ENCODE data around the gene FLRT2. TPM values are rescaled to one million over a fixed set of nuclear protein-coding genes. Genes with fewer than 3 reads are reported as not detected.

The FLRT2 gene
- polyA plus RNA-seq, 1 experiment, result 20.8 TPM

DNA sequence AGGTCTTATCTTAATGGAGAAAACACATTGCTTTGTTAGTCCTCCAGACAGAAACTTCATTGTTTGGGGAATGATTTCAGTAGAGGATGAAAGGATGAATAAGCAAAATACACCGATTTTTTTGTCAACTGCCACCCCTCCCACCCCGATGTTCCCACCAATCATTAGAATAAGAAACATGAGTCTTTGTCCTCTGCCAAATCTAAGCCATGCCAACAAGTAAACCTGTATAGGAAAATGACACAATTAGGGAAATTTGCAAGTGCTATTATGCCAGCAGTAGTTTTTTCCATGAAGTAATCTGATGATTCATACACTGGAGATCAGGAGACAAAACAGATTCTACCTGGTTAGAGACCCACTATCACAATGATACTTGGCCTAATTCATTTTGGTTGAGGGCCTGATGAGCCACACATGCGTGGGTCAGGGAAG is 35.9 kb downstream of the FLRT2 start:
- TF ChIP-seq, protein P1, sequence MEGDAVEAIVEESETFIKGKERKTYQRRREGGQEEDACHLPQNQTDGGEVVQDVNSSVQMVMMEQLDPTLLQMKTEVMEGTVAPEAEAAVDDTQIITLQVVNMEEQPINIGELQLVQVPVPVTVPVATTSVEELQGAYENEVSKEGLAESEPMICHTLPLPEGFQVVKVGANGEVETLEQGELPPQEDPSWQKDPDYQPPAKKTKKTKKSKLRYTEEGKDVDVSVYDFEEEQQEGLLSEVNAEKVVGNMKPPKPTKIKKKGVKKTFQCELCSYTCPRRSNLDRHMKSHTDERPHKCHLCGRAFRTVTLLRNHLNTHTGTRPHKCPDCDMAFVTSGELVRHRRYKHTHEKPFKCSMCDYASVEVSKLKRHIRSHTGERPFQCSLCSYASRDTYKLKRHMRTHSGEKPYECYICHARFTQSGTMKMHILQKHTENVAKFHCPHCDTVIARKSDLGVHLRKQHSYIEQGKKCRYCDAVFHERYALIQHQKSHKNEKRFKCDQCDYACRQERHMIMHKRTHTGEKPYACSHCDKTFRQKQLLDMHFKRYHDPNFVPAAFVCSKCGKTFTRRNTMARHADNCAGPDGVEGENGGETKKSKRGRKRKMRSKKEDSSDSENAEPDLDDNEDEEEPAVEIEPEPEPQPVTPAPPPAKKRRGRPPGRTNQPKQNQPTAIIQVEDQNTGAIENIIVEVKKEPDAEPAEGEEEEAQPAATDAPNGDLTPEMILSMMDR (IDR thresholded peaks at IDR 0.05; ENCODE audit: low read depth, low read length), result no peak
- Histone ChIP-seq H3K27ac (ENCODE audit: low read depth, low read length) (peak overlapping the region; percentile 84), H3K4me3 (ENCODE audit: low read depth, low read length) (no peak overlapping the region), H3K27me3 (ENCODE audit: control insufficient read depth, insufficient read depth, low read length) (no peaks in the 10 kb centered on the region), H3K9me3 (ENCODE audit: control insufficient read depth, insufficient read depth, low read length) (no peaks in the 10 kb centered on the region)
- DNase-seq (ENCODE audit: low read depth, low spot score), result no peak
- CTCF ChIA-PET, result no interaction called here
- POLR2A ChIA-PET, result interaction anchor here (0.7 to 1.7 kb wide), 2 partner anchors 33 to 72 kb away, joined by 3 to 8 read pairs; no protein-coding TSS in a partner anchor

DNA sequence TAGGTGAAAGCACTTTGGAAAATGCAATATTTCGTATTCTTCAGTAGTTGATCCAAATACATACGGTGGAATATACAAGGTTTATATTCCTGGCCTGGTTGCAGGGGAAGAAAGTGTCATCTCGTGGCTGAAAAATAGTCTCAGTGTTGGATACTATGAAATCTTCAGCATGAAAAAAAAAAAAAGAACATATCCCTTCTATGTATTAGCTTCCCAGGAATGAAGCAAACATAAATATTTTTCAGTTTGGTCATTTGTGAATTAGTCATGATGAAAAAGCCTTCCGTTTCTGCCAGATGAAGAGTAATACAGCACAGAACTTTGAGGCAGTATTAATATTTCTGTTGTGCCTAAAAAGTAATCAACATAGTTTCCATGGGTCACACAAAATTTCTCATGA is 36.7 kb downstream of the FLRT2 start:
- TF ChIP-seq, protein P1 (IDR thresholded peaks at IDR 0.05; ENCODE audit: low read depth, low read length), result no peak
- Histone ChIP-seq H3K4me3 (ENCODE audit: low read depth, low read length) (no peak overlapping the region), H3K27me3 (ENCODE audit: control insufficient read depth, insufficient read depth, low read length) (no peaks in the 10 kb centered on the region), H3K9me3 (ENCODE audit: control insufficient read depth, insufficient read depth, low read length) (no peaks in the 10 kb centered on the region), H3K27ac (ENCODE audit: low read depth, low read length) (no peak overlapping the region)
- ChIA-PET CTCF (no interaction called here), POLR2A (interaction anchor here (0.6 to 1.7 kb wide), 4 partner anchors 21 to 1130 kb away, joined by 3 to 8 read pairs (median 3); no protein-coding TSS in a partner anchor)
- peak; percentile 53 for DNase-seq (ENCODE audit: low read depth, low spot score)

DNA sequence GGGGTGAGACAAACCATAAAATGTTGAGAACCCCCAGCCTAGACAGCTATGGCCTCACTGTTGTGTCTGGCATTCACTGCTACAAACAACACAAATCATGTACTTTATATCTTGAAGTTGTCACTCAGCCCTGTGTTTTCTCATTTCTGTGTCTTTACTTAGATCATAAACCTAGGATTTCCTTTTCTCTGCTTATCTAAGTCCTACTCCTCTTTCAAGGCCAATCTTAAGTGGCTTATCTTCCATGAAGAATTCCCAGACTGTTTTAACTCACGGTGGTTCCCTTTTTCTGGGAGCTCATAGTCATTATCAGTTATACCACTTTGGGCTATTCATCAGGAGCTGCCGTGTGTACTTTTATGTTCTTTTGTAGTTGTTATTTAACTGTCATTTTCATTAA is 42.1 kb downstream of the FLRT2 start:
- ChIA-PET CTCF (no interaction called here), POLR2A (no interaction called here)
- H3K27ac ChIP-seq (ENCODE audit: low read depth, low read length), result no peak overlapping the region
- DNase-seq (ENCODE audit: low read depth, low spot score), result no peak
- H3K27me3 ChIP-seq (ENCODE audit: control insufficient read depth, insufficient read depth, low read length), result no peaks in the 10 kb centered on the region
- no peaks in the 10 kb centered on the region for H3K9me3 ChIP-seq (ENCODE audit: control insufficient read depth, insufficient read depth, low read length)
- TF ChIP-seq, protein P1 (IDR thresholded peaks at IDR 0.05; ENCODE audit: low read depth, low read length), result no peak
- H3K4me3 ChIP-seq (ENCODE audit: low read depth, low read length), result no peak overlapping the region

DNA sequence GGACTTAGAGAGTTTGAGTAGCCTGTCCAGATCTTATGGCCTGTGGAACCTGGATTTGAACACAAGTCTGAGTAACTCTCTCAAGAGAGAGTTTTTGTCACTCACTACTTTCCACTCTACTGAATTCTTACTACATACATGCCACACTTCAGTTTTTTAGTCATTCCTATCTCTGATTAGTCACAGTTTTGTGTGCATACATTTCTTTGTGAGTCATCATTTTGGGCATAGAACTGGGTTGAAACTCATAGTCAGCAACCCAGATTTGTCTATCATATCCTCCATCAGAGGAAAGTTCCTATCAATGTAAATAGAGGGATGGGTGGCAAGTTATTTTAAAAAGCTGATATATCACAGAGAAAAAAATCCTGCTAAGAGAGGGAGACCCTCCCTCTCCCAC is 42.9 kb downstream of the FLRT2 start:
- DNase-seq (ENCODE audit: low read depth, low spot score), result peak; percentile 32
- no peaks in the 10 kb centered on the region for H3K27me3 ChIP-seq (ENCODE audit: control insufficient read depth, insufficient read depth, low read length)
- no peak overlapping the region for H3K4me3 ChIP-seq (ENCODE audit: low read depth, low read length)
- TF ChIP-seq, protein P1 (IDR thresholded peaks at IDR 0.05; ENCODE audit: low read depth, low read length), result no peak
- CTCF ChIA-PET, result interaction anchor here (1.0 kb wide), 1 partner anchor 37 kb away, joined by 4 read pairs; no protein-coding TSS in a partner anchor
- POLR2A ChIA-PET, result interaction anchor here (0.6 kb wide), 1 partner anchor 140 kb away, joined by 5 read pairs; no protein-coding TSS in a partner anchor
- H3K27ac ChIP-seq (ENCODE audit: low read depth, low read length), result no peak overlapping the region
- H3K9me3 ChIP-seq (ENCODE audit: control insufficient read depth, insufficient read depth, low read length), result no peaks in the 10 kb centered on the region

DNA sequence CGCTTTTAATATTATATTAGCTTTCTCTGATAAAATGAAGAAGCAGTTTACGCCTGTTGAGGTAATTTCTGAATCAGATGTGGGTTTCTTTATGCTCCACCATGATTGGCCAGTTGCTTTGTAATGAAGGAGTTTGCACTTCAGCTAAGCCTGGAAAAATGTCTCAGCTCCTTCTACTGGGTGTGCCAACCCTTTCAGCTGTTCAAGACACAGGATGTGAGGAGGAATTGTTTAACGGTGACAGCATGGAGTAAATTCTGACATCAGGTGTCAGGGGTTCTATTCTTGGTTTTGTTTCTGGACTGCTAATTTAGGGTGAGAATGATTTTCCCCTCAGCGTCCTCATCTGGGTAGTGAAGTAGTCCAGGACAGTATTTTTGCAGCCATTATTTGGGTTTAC is 43.5 kb downstream of the FLRT2 start:
- H3K4me3 ChIP-seq (ENCODE audit: low read depth, low read length), result no peak overlapping the region
- H3K27ac ChIP-seq (ENCODE audit: low read depth, low read length), result no peak overlapping the region
- CTCF ChIA-PET, result interaction anchor here (1.0 kb wide), 1 partner anchor 37 kb away, joined by 4 read pairs; no protein-coding TSS in a partner anchor
- no peaks in the 10 kb centered on the region for H3K27me3 ChIP-seq (ENCODE audit: control insufficient read depth, insufficient read depth, low read length)
- no peaks in the 10 kb centered on the region for H3K9me3 ChIP-seq (ENCODE audit: control insufficient read depth, insufficient read depth, low read length)
- POLR2A ChIA-PET, result interaction anchor here (0.6 kb wide), 1 partner anchor 140 kb away, joined by 5 read pairs; no protein-coding TSS in a partner anchor
- TF ChIP-seq, protein P1 (IDR thresholded peaks at IDR 0.05; ENCODE audit: low read depth, low read length), result no peak
- no peak for DNase-seq (ENCODE audit: low read depth, low spot score)
